Lower lobe of right lung (tissue), 2 donors: ENCODE results near the gene WSCD1. TPM values are rescaled to one million over a fixed set of nuclear protein-coding genes. Genes with fewer than 3 reads are reported as not detected.

ENCODE experiments used
- ATAC-seq, 2 donors: fragments of 200-7000 bp; cut with Tn5 transposase; one replicate each; pipeline ENCODE4 v1.9.1; 2020 to 2022; ENCODE audit warnings: mild to moderate bottlenecking in 2 of 2, moderate library complexity in 2 of 2
- DNase-seq: peaks from one replicate; pipeline ENCODE4 v3.0.0-alpha.2; 2020
- H3K27ac ChIP-seq: fragments of 200-600 bp; one replicate; pipeline ENCODE4 v1.8.0; 2022
- H3K27me3 ChIP-seq: fragments of 200-600 bp; one replicate; pipeline ENCODE4 v1.8.0; 2022; ENCODE audit warnings: low read depth
- H3K36me3 ChIP-seq: fragments of 200-600 bp; one replicate; pipeline ENCODE4 v1.8.0; 2022; ENCODE audit warnings: mild to moderate bottlenecking
- H3K4me1 ChIP-seq: fragments of 200-600 bp; one replicate; pipeline ENCODE4 v1.8.0; 2022
- H3K4me3 ChIP-seq: fragments of 200-600 bp; one replicate; pipeline ENCODE4 v1.8.0; 2022; ENCODE audit warnings: mild to moderate bottlenecking
- H3K9me3 ChIP-seq: fragments of 200-600 bp; one replicate; pipeline ENCODE4 v1.8.0; 2022
- intact Hi-C: fragments of 100-400 bp; cut with DNase I; formaldehyde crosslinking; loops from one replicate; pipeline ENCODE4 v1.11.0; 2022
- total RNA-seq: library from RNA; stranded (reverse); fragmentation: NEBNext Ultra II Directional; extraction: Animal tissue kit (Norgen Biotek cat#: 25700); gene quantifications from one replicate; pipeline ENCODE4 v1.2.1, GENCODE V29; 2021
- TF ChIP-seq, protein P1 (sequence below): fragments of 200-600 bp; IDR thresholded peaks from one replicate; pipeline ENCODE4 v1.8.0; 2022; ENCODE audit warnings: antibody characterized with exemption, mild to moderate bottlenecking
- donor health status: DM: no; HTN: yes; CAD: no; lungs with severe emphysema.

The WSCD1 gene
- total RNA-seq, 1 donor from 2014 or later, result 3.6 TPM

- H3K4me1 ChIP-seq, result no peaks in the 10 kb centered on the region
- TF ChIP-seq, protein P1, sequence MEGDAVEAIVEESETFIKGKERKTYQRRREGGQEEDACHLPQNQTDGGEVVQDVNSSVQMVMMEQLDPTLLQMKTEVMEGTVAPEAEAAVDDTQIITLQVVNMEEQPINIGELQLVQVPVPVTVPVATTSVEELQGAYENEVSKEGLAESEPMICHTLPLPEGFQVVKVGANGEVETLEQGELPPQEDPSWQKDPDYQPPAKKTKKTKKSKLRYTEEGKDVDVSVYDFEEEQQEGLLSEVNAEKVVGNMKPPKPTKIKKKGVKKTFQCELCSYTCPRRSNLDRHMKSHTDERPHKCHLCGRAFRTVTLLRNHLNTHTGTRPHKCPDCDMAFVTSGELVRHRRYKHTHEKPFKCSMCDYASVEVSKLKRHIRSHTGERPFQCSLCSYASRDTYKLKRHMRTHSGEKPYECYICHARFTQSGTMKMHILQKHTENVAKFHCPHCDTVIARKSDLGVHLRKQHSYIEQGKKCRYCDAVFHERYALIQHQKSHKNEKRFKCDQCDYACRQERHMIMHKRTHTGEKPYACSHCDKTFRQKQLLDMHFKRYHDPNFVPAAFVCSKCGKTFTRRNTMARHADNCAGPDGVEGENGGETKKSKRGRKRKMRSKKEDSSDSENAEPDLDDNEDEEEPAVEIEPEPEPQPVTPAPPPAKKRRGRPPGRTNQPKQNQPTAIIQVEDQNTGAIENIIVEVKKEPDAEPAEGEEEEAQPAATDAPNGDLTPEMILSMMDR, result no peak
- no peaks in the 10 kb centered on the region for H3K36me3 ChIP-seq
- H3K27me3 ChIP-seq, result peaks cover 8% of the 10 kb centered on the region
- H3K4me3 ChIP-seq, result no peak overlapping the region
- intact Hi-C loops, result no loop called here
- no peaks in the 10 kb centered on the region for H3K9me3 ChIP-seq
- ATAC-seq (no peak), DNase-seq (no peak)
- no peak overlapping the region for H3K27ac ChIP-seq
Observed at GRCh38 chr17:6079155-6079888, 9.1 kb downstream of the WSCD1 start.

- H3K9me3 ChIP-seq, result no peaks in the 10 kb centered on the region
- H3K27me3 ChIP-seq, result peaks cover 6% of the 10 kb centered on the region
- DNase-seq, result no peak
- H3K36me3 ChIP-seq, result no peaks in the 10 kb centered on the region
- TF ChIP-seq, protein P1, result no peak
- no peak for ATAC-seq
- intact Hi-C loops, result no loop called here
- H3K27ac ChIP-seq, result no peak overlapping the region
- H3K4me3 ChIP-seq, result no peak overlapping the region
- no peaks in the 10 kb centered on the region for H3K4me1 ChIP-seq
Observed at GRCh38 chr17:6079960-6080359, 9.8 kb downstream of the WSCD1 start.

DNA sequence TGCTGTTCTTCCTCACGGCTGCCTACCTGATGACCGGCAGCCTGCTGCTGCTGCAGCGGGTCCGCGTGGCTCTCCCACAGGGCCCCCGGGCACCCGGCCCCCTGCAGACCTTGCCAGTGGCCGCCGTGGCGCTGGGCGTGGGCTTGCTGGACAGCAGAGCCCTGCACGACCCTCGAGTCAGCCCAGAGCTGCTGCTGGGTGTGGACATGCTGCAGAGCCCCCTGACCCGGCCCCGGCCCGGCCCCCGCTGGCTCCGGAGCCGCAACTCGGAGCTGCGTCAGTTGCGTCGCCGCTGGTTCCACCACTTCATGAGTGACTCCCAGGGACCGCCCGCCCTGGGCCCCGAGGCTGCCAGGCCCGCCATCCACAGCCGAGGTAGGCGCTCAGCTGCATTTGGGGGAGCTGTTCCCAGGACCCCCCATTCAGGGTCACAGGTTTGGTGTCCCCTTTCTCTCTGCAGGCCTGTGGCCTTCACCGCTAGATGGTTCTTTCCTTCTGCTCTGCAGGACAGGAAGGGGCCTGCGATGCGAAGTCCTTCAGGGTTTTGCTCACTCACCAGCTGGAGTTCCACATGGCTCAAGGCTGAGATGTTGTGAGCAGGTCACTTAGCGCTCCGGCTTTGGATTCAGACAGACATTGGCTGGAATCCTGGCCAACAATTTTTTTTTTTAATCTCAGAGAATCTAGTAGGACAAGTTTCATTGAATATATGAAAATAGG lies 10.7 kb downstream of the WSCD1 start:
- no peaks in the 10 kb centered on the region for H3K4me1 ChIP-seq
- H3K36me3 ChIP-seq, result no peaks in the 10 kb centered on the region
- intact Hi-C loops, result no loop called here
- TF ChIP-seq, protein P1, result no peak
- no peaks in the 10 kb centered on the region for H3K9me3 ChIP-seq
- no peak overlapping the region for H3K27ac ChIP-seq
- peak in 1 of 2 donors; percentile 29 for ATAC-seq
- H3K4me3 ChIP-seq, result no peak overlapping the region
- no peak for DNase-seq
- no peaks in the 10 kb centered on the region for H3K27me3 ChIP-seq

GRCh38 chr17:6082335-6082734 lies 12.2 kb downstream of the WSCD1 start:
- DNase-seq, result no peak
- no peak overlapping the region for H3K27ac ChIP-seq
- H3K36me3 ChIP-seq, result no peaks in the 10 kb centered on the region
- ATAC-seq, result no peak
- no peaks in the 10 kb centered on the region for H3K27me3 ChIP-seq
- intact Hi-C loops, result no loop called here
- no peaks in the 10 kb centered on the region for H3K4me1 ChIP-seq
- no peak overlapping the region for H3K4me3 ChIP-seq
- TF ChIP-seq, protein P1, result no peak
- H3K9me3 ChIP-seq, result no peaks in the 10 kb centered on the region

DNA sequence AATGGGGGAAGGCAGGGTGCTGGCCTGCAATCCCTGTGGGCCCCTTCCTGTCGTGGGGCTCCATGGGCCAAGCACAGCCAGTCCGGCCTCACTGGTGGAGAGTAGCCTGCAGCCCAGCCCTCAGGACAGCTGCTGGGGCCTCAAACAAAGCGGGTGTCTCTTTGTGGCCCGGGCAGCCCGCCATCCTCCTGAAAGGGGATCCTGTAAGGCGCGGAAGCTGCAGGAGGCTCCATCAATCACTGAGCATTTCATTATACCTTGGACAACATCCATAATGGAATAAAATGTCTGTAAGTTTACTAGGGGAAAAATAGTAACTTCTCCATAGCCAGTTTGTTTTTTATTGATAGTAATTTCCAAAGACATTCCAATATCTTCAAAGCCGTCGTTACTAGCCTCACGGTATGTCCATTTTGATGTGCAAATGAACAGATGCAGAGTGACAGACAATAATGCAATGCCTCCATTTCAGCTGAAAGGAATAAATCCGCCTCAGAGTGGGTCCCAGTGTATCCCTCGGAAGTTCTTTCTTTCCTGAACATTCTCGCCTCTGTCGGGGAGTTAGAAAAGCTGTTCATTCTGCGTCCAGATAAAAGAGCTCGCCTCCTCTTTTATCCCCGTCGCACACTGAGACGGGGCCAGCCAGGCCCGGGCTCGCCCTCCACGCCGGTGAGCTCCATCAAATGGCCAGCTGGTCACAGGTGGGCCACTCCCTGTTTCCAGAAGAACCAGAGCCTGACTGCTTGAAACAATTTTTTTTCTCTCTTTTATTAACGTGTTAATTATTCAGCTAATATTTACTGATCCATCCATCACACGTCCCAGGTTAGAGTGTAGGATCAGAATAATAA lies 14.4 kb downstream of the WSCD1 start:
- Histone ChIP-seq H3K4me1 (no peaks in the 10 kb centered on the region), H3K27me3 (no peaks in the 10 kb centered on the region), H3K9me3 (no peaks in the 10 kb centered on the region), H3K27ac (no peak overlapping the region), H3K4me3 (no peak overlapping the region), H3K36me3 (no peaks in the 10 kb centered on the region)
- ATAC-seq (no peak), DNase-seq (no peak)
- intact Hi-C loops, result no loop called here
- TF ChIP-seq, protein P1, result no peak
